HG02763 (cell line): ENCODE data around the gene AGAP1.

Experiments
- ATAC-seq: cut with Tn5 transposase; IDR thresholded peaks from one replicate; pipeline ENCODE4 v1.9.1; 2021; ENCODE audit warnings: mild to moderate bottlenecking, moderate library complexity; ENCODE audit not compliant: unreplicated experiment

AGAP1 gene

DNA sequence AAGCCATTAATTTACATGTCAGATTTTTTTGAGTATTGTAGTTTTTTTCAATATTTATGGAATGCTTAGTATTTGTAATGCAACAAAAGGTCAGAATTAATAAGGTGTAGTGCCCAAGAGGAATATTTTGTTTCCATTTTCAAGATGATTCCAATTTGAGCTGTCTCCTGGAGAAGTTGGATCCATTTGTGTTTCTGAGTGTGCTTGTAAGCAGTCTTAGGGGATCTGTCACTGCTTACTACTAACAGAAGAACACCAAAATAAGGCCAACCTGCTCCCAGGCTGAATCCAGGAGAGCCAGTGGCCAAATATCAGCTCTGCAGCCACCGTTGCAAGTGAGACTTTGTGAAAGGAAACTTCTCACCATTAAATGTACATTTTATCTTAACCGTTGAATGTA lies 129.9 kb downstream of the AGAP1 start:
- no peak for ATAC-seq

DNA sequence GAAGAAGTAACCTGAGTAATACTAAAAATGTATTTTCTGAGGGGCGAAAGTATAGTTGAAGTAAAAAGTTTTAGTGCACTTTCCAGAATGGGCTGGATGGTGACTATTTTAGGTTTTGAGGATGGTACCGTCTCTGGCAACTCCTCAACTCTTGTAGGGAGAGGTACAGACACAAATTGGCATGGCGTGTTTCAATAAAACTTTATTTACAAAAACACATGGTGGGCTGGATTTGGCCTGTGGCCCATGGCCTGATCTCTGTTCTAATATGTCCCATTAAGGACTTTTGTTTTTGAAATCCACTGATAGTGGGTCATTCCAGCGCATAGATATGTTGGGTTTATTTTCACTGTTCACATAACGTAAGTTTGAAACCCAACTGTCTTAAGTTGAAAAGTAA lies 132.8 kb downstream of the AGAP1 start:
- ATAC-seq: no peak

DNA sequence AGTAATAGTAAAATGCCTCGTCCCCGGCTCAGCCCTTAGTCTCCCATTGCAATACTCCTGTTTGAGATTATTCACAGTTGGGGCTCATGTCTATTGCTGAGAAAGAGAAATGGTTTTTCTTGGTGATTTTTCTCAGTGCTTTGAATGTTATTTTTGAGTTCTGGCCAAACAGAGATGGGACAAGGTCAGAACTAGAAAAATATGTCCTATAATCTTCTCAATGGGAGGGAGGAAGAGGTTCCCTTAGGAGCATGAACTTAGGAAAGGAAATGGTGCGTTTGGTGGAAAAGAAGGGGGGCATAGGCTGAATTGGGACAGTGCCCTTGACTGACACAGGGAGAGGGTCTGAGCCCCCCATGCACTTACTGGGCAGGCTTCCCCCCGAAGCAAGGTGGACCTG lies 133.8 kb downstream of the AGAP1 start:
- no peak for ATAC-seq

DNA sequence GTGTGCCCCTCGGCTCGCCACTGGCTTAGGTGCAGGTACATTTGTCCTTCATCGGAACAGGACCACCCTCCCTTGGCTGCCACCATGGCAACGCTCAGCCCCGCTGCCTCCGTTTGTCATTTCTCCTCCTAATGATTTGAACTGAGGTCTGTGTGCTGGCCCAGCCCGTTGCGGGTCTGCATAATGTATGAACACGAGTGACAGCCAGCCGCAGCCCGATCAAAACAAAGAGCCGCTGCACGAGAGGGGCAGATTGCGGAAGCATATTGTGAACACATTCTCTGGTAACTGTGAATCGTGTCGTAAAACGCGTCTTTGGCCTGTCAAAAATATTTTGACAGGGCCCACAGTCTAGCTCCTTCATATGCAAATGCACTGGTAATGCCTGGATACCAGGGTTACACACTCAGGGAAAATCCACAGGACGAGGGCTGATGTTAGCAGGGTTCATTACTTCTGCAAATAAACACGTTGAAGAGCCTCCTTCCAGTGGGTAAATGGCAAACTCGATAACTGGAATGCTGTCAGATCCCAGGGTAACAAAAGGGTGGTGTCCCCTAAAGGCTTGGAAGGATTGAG lies 137.0 kb downstream of the AGAP1 start:
- ATAC-seq: no peak

DNA sequence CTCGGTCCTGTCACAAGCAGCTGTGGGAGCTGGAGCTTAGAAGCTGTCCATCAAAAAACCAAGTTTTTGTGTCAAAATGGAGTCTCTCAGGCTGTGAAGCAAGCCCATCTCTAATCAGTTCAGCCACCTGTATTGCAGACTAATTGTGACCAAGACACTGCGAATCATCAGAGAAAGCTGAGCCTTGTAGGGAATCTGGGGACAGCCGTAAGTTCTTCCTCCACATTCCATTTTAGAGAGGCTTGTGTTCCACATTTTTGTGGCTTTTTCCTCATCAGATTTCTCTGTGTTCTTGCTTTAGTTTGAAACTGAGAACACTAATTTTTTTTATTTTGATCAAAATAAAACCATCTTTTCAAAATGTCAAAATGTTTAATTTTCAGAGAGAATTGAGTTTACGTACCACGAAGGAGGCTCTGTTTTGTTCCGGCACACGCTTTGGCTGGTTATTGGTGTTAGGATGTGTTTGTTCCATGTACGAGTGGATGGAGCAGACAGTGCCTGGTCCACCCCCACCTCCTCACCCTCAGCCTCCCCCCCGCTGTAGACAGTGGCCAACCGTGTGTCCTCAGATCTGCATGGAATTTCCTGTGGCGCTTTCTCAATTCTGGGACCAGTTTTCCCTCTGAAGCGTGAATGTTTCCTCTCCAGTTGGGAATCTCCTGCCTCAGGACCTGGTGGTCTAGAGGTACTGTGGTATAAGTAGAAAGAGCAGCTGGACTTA lies 140.8 kb downstream of the AGAP1 start:
- no peak for ATAC-seq

DNA sequence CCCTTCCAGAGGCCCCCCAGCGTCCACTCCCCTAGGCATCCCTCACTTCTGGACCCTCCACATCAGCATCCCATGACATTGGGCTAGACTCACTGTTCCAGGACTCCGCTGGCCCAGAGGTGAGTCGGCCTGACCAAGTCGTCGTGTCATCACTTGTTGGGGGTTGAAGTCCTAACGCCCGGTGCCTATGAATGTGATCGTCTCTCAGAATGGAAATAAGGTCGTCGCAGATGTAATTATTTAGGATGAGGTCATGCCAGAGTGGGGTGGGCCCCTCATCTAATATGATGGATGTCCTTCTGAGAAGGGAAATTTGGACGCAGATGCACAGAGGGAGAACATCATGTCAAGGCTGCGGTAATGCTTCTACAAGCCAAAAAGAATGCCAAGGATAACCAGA lies 142.7 kb downstream of the AGAP1 start:
- ATAC-seq: no peak

DNA sequence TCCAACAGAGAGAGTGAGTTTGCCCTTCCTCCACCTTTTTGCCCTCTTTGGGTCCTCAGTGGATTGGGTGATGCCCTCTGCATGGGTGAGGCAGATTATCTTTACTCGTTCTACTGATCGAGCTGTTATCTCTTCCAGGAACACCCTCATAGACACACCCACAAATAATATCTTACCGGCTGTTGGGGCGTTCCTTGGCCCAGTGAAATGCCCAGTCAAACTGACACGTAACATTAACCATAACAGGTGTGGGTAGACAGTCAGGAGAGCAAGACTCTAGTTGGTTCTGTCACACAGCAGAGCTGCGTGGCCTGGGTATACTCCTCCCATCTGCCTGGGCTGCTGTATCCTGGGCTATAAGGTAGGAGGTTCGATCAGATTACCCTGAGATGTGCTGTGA lies 144.1 kb downstream of the AGAP1 start:
- no peak for ATAC-seq

DNA sequence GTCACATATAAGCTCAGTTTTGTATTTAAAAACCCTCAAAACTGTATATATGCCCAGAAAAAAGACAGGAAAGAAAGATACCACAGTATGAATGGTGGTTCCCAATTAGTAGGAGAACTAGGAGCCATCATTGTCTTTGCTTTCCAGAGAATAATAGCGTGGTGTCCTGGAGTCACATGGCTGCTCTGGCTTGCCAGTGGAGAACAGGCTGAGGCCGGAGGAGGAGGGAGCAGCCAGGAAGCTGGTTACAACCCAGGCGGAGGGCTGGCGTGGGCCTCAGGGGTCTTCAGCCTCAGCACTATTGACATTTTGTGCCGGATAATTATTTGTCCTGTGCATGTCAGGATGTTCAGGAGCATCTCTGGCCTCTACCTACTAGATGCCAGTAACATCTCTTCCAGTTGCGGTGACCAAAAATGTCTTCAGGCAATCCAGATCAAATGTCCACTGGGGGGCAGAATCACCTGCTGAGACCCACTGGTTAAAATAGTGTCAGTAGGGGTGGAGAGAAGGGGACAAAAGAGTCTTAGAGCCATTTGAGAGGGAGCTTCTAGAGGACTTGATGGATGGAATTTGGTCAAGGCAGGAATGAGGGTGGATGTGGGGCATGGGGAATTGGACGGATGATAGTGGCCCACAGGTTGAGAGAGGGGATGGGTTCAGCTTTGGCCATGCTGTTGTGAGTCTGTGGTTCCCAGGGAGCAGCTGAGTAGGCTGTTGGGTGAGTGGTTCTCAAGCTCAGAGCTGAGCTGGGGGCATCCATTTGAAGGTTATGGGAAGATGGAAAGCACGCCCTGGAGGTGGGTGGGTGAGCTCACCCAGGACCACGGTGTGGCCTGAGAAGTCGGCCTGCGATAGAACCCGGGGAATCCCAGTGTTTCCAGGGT lies 144.9 kb downstream of the AGAP1 start:
- no peak for ATAC-seq

DNA sequence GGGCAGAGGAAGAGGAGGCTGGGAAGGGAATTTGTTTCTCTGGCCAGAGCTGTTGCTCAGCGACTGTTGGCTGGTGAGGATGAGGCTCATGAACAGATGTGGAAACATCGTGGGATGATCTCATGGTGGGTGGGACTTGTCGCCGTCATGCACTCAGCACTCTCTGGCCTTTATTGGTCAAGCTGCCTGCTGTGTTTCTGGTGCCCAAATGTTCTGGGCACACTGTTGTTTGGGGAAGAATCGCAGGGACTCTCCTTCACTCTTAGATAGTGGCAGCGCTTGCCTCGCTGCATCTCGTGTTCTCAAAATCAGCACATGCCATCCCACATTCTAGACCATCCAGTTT lies 145.6 kb downstream of the AGAP1 start:
- no peak for ATAC-seq

DNA sequence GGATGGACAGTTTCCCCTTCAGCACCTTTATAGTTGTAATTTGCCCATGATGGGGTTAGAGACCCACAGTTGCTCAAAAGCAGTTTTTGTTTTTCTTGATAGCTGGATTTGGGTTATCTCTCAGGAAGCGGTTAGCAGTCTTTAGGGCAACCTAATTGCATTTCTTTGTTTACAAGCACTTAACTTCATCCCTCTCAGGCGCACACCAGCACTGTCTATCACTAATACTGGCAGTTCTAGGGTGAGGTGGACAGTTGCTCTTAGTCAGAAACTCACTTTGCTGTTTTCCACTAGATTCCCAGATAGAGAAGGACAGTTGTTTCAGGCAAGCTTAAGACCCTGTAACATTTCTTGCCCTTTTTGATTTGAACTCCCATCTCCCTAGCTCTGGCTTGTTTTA lies 146.0 kb downstream of the AGAP1 start:
- no peak for ATAC-seq

DNA sequence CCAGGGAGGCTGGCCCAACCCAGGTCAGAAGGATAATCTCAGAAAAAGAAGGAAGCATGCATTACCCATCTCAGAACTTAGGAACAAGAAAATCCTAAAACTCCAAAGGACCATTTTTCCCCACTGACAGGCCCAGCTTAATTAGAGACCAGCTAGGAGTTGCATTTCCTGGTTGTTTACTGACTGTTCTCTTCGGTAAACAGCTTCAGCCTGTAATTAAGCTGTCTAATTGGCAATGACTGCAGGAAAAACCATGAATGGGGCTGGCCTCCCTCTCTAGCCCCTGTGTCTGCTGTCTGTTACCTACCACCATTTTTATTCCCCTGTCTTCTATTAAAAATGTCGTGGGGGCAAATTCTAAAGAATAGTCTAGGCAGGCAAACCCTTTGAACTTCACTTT lies 146.5 kb downstream of the AGAP1 start:
- ATAC-seq: no peak

DNA sequence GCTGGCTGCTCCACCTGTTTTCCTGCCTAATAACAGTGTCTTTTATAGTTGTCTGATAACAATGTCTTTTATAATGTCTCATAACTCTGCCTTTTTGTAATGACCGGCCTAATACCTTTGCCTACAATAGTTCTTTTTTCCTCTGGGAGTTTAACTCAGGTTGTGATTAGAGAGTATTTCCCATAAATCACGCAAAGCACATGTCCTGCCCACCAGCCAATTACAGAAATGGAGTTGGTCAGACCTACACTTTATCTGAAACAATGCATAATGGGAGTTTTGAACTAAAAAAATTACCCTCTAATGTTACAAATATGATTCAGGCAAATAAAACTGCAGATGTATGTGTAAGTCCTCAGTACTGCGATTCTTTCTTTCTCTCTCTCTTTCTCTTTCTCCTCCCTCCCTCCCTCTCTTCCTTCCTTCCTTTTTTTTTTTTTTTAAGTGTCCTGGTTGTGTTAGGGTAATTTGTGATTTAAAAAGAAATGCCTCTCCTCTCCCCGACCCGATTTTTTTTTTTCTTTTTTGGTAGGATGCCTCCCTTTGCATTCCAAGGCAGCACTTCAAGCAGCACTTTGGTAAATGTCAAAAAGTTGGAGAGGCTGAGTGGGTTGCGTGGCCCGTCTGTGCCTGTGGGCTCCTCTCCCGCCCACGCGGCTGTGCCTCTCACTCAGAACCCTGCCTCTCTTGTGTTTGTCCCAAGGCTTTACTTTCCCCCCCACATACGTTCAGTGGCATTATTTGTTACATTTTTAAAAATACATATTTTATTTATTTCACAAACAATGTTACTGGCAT lies 147.3 kb downstream of the AGAP1 start:
- ATAC-seq: no peak

DNA sequence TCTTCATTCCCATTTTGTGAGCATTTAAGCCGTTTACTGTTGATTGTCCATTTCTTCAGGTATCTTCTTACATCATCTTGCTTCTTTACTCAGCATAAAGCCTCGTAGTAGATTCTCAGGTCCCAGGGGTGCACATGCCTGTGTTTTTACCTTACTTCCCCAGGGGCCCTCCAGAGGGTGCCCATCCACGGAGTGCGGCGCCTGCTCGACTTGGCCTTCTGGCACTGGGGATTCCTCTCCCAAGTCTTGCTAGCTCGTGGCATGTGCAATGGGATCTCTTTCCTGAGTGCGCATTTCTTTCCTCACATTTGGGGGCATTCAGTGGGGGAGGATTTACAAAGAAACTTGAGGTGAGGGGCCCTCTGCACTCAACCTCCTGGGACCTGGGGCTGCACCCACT lies 148.1 kb downstream of the AGAP1 start:
- ATAC-seq: no peak

DNA sequence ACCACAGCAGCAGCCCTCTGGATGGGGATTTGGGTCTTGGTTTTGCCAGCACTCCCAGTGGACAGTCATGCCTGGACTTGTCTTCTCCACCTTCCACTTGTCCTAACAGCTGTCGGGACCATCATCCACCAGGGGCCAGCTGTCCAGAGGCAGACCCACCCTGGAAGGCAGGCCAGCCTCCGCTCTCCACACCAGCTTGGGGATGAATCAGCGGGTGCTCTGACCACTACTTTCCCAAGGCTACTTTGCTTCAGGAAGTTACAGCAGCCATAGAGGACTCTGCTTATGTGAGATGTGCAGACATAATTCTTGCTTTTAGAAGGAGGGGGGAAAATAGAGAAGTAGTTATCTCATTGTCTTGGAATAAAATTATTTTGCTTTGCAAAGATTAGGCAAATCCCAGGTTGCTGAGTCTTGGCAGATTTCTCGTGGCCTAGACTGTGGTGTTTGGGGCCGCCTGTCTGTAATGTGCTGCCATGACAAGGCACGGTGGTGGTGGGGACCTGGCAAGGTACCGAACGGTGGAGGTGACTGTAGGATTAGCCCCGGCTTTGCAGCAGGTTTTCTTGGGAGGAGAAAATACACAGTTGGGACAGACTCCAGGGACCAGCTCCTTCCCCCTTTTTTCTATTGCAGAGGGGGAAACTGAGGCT lies 148.7 kb downstream of the AGAP1 start:
- no peak for ATAC-seq

DNA sequence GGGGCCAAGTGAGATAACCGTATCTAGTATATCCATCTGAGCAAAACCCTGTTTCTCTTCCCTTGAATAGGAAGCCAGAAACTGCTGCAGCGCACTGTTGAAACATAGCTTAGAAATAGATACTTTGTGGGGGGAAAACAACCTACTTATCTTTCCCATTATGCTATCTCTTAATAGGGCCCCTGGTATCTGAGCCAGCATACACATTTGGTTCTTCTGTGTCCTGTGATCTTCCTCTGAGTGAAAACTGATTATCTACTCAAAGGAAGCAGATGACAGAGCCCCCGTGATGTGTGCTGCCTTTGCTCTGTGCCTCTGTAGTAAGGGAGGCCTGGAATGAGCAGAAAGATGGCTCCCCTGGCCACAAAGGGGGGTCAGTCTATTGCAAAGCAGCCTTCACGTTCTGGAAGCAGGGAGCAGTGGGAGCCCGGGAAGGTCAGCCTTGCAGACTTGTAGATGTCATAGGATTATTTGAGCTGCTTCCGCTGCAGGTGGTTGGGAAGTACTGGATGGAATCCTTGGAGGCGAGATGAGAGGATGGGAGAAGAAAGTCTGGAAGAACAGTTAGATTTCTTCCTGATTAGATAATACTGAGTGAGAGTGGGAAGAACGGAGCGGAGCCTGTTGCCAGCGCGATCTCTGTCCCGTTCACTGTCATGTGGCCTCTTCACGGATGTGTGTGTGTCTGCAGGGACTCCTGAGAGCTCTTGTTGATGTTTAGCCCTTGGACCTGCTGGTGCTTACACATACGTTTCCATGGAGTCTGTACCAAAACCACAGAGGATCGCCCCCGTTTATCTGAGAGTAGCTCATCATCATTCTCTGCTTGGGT lies 150.1 kb downstream of the AGAP1 start:
- no peak for ATAC-seq

DNA sequence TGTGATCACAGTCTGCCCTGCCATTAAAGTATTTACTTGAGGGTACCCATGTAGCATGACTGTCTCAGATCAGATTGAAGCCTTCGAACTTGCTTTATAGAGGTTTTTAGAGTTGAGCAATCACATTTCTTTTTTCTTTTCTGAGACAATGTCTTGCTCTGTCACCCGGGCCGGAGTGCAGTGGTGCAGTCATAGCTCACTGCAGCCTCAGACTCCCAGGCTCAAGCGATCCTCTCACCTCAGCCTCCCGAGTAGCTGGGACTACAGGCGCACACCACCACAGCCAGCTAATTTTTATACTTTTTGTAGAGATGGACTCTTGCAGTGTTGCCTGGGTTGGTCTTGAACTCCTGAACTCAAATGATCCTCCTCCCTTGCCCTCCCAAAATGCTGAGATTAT lies 153.4 kb downstream of the AGAP1 start:
- ATAC-seq: no peak

DNA sequence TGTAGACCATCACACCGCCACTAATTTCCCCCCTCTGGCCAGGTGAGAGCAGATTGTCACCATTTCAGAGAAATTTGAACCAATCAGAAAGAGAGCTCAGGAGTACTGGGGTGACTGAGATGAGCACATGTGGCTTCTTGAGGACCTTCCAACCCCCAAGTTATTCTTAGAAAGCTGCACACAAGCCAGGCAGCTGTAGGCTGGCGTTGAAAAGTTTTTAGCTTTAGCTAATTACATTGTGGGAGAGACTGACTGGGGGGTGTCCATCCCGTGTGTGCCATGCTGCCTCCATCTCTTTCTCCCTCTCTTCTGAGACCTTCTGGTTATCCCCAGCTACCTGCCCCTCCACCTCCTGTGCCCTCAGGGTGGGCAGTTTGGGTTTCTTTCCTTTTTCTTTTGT lies 154.0 kb downstream of the AGAP1 start:
- ATAC-seq: no peak

DNA sequence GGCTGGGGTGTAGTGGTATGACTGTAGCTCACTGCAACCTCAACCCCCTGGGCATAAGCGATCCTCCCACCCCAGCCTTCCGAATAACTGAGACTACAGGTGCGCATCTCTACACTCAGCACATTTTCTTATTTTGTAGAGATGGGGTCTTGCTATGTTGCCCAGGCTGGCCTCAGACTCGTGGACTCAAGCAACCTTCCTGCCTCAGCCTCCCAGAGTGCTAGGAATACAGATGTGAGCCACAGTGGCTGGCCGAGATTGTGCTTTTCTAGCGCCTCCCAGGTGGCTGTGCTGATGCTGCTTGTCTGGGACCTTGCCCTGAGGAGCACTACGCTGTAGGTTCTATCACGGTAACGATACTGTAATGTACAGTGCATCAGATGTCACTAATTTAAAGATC lies 155.6 kb downstream of the AGAP1 start:
- no peak for ATAC-seq

DNA sequence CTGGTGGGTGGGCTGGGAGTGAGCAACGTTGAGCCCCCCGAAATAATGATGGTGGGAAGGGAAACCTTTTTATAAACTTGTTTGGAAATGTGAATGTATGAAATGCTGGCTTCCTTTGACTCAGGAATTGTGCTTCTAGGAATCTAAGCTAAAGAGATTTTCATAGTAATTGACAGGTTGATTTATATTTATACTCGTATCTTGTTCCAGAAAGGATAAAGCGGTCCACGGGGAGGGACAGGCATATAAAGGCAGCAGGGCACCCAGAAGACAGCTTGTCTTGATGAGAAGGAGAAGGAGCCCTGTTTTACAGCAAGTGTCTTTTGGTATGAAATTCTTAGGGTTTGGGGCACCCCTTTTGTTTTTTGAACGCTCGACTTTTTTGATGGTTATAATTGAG lies 157.8 kb downstream of the AGAP1 start:
- no peak for ATAC-seq
